HG03097 (cell line): Measurements from ENCODE around the gene CDC20.
"Not testable (repeated sequence)": the region's sequence is repeated elsewhere in the genome, so short reads cannot be mapped to it uniquely, and the experiment has no call there.

Experiments used
- ATAC-seq: cut with Tn5 transposase; IDR thresholded peaks from one replicate; pipeline ENCODE4 v1.9.1; 2021; ENCODE audit not compliant: unreplicated experiment, low FRiP score

Gene CDC20

DNA sequence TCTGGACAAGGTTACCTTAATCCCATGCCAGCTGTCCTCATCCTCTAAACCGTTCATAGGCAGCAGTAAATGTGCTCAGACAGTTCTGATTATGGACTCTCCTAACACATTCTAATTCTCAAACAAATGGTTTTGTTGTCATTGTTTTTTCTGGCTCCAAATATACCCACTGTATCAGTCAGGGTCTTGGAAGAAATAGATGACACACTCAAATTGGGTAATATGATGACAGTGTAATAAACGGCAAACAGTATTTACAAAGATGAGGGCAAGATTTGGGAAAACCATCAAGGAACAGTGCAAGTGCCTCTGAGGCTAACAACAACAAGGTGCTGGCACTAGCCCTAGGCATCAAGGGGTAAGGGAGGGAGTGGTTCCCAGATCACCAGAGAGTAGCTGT, 4.3 kb upstream of the CDC20 start:
- no peak for ATAC-seq

DNA sequence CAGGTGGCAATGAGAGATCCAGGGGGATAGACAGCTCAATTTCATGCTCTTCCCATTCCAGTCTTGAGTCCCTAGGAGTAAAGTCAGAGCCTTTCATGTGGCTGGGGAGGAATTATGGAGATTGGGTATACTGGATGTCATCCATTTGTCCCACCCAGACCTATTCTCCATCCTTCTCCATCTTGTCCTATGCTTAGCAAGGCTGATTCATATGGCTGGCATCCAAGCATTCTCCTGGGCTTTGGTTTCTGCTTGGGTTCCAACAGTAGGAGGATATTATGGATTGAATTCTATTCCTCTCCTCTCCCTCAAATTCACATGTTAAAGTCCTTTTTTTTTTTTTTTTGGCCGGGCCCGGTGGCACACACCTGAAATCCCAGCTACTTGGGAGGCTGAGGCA, 3.8 kb upstream of the CDC20 start:
- no peak for ATAC-seq

DNA sequence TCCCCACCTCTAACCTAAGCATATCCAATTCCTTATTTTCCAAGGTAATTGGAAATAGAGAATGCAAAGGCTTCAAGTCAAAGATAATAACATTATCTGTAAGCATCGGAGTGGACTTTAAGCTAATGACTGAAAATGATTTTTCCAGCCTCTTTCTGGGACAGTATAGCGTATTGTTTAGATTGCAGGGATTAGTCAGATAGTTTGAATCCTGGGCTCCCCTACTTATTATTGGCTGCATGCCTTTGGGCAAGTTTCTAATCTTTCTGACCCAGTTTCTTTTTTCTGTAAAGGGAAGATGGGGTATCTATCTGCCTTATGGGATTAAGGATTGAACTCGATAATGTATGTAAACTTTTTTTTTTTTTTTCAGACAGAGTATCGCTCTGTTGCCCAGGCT, 1.5 kb upstream of the CDC20 start:
- no peak for ATAC-seq

DNA sequence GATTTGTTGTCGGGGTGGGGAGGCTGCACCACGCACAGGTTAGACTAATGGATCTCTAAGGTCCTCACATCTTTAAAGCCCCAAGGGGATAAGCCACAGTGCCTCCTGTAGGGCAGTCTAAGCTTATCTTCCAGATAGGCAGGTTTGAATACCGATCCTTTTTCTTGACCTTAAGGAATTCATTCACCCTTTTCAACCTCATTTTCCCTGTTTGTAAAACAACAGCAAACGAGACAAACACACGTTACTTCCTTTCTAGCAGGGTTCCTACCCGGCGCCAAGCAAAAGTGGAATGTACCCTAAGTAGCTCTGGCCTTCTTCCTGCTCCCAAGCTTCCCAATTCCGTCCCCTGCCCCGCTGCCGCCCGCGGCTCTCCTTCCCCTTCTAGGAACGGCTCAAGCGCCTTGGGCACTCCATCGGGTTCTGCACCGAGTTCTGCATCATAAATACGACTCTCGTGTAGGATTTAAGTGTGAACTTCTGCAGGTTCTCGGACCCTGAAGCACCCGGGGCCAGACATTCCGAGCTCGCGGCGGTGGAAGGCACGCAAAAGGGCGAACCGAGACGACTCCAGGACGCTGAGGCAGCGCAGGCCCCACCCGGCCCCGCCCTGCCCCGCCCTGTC, 548 bp upstream of the CDC20 start:
- peak; percentile 3 for ATAC-seq

DNA sequence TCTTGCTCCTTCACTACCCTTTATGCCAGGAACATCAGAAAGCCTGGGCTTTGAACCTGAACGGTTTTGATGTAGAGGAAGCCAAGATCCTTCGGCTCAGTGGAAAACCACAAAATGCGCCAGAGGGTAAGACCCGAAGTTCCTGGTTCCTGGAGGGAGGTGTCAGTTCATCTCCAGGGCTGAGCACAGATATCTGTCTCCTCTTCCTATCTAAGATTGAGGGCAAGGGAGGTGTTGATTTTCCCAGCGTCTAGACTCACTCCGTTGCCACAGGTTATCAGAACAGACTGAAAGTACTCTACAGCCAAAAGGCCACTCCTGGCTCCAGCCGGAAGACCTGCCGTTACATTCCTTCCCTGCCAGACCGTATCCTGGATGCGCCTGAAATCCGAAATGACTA, 915 bp downstream of the CDC20 start:
- no peak for ATAC-seq

DNA sequence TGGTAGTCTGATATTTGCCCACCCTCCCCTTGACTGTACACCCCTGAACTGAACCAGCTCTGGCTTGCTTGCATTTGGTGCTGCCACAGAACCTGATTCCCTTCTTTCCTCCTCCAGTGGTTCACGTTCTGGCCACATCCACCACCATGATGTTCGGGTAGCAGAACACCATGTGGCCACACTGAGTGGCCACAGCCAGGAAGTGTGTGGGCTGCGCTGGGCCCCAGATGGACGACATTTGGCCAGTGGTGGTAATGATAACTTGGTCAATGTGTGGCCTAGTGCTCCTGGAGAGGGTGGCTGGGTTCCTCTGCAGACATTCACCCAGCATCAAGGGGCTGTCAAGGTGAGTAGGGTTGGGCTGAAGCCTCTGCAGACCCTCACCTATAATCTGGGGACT, 1.8 kb downstream of the CDC20 start:
- ATAC-seq = no peak

DNA sequence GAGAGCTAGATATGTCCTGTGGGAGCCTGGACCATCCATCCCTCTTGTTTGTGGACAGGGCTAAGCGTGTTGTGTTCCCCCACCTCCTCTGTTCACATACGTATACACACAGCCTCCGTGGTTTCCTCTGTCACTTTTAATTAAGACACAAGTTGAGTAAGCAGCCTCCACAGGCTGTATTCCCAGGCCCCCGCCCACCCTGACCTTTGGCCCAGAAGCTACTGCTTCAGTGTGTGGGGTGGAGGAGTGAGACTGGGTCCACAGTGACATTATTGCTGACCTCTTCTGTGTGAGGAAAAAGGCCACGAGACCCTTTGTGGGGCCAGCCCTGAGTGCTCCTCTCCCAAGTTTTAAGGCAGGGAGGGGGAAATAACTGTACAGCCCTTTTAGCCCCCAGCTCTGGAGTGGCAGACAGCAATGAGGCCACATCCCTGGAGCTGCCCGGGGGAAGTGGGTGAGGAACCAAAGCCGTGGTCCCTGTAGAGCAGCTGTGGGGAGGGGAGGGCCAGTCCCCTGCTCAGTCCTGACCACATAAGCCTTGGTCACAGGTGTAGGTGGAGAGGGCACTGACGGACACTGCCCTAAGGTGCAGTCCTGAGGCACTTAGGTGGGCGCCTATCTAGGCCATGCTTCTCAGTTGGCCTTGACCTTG, 4.6 kb downstream of the CDC20 start:
- no peak for ATAC-seq

DNA sequence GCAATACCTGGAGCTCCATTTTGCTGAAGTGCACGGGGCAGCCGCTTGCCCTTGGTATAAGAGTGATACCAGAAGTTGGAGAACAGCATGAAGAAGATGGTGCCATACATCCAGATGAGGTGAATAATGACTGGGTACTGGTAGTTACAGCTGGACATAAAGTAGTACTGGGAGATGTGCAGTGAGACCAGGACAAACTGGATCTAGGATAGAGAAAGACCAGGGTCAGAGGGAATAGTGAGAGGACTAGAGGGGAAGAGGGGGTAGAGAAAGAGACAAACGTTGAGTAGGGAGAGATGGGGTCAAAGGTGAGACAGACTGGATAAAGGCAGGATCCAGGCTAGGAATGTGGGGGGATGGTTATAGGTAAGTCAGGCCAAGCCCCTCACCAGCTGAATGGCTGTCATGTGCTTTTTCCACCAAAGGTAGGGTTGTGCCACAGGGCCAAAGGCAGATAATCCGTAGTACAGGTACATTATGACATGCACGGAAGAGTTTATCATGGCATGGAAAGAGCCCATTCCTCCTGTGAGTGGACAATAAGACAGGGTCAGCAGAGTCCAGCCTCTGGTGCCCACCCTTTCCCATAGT, 5.2 kb downstream of the CDC20 start:
- no peak for ATAC-seq

DNA sequence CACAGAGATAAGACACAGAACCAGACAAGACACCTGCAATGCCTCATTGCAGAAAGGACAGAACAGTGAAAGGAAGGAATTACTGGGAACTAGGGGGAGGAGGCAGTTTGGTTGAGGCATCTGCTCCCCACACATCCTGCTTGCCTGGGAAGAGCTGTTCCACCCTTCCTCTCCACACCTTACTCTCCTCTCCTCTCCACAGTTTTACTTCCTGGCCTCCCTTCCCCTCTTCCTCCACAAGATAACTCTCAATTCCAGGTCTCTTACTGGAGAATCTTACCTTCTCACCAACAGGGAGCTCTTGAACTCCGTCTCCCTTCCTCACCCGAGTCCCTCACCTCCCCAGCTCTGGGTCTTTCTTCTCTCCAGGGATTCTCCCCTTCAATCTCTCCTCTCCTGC, 6.9 kb downstream of the CDC20 start:
- ATAC-seq = no peak

DNA sequence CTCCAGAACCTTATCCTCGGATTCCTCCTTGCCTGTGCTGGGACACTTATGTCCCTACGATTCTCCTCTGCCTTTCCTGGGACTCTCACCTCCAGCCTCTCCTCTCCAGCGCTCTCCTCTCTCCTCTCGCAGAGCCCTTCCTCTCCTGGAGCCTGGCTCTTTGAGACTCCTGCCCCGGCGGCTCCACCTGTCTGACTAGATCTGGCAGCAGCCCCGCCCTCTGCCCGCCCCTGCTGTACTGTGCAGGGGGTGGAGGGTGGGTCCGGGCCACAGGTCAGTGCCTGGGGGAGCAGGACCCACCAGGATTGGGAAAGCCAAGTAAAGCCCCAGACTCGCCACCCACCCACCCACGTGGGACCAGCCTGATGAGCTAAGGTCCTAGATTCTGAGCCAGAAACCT, 7.4 kb downstream of the CDC20 start:
- ATAC-seq = no peak

DNA sequence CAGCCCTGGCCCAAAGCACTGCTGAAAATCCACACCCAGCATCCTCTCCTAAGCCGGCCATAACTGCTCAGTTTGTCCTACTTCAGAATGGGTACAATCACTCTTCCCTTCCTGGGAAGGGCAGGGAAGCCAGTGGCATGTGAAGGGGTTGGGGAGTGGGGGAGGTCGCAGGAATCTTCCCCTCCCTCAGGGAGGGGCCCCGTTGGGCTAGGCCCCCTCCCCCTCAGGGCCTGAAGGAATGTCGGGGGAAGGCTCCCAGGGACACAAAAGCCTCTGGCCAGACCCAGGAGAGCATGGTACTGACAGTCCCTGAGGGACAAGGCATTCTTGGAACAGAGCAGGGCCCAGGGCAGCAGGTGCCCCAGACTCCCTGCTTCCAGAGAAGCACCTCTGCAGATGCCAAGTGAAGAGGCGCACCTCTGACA, 7.8 kb downstream of the CDC20 start:
- no peak for ATAC-seq

DNA sequence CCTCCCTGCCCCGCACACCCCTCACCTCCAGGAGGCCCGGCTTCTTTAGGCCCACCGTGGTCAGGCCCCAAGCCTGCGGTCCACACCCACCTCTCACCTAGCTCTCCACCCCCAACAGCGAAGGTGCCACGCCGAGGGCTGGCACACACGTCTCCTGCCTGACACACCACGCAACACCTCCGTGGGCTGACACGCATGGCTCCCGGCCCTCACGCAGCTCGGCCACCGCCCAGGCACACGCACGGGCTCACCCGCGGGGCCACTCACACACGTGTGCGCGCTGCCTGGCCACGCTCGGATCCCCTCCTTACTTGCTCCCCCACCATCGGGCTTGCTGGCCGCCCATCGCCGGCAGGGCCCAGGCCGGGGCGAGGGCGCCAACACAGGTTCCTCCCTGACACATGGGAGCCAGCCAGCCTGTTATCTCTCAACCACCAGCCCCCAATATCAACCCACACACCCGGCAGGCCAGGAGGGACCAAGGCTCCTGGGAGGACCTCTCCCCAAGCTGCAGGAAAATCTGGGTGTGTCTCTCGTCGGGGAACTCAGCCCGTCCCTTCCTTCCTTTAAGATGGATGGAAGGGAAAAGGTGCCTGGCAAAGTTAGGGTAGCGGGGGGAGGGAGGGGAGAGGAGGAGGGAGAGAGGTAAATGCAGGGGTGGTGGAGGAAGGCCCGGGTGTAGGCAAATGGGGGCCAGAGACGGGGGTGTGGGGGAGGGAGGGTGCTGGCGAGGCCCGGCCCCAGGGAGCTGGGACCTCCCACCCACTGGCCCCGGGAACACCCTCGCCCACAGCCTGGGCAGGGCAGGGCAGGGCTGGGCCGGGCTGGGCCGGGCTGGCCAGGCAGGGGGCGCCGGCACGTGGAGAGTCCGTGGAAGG, 8.5 kb downstream of the CDC20 start:
- peak; percentile 30 for ATAC-seq

DNA sequence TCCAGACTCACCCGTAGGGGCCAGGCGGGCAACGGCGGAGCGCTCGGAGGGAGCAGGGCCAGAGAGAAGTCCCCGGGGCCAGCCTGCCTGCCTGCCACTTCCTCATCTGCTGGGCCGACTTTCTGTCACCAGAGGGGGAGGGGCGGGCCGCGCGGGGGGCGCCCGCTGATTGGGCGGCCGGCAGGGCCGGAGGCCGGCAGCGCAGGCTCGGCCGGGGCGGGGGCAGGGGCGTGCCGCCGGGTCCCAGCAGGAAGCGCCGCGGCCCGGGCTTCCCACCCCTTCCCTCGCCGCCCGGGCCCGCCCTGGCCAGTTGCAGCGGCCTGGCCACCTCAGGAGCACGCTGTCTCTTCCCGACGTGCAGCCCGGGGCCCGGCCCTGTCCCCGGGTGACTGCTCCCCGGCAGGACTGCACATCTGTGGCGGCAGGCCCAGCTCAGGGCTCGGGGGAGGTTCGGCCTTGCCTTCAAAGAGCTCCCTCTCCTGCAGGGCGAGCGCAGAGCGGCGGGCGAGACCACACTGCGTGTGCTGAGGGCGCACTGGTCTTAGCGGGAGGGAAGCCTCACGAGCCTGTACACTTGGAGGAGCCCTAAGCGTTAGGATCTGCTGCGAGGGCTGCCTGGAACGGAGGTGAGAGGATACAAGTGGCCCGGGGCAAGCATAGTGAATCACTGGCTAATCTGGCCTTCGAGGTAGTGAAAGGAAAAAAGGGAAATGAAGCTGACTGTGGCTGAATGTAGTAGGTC, 9.3 kb downstream of the CDC20 start, which contains the start of gene ELOVL1:
TSS of gene ELOVL1 (minus strand) at position 108 of the 742 bp plus-strand sequence. CDS start 2,402 bp downstream, outside the sequence.
- ATAC-seq = peak; percentile 68

DNA sequence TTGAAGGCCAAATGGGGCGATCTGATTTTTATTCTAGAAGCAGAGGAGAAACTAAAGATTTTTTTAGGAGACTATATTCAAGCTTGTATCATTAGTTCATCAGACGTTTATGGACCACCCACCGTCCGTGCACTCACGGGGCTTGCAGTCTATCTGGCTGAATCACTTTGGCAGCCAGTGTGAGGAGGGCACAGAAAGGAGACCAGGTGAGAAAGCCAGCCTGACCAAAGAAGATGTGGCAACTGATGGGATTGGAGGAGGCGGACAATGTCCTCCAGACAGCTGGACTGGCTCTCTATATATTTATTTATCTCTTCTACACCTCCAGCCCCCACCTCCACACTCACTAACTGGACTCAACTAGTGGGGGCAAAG, 9.9 kb downstream of the CDC20 start:
- ATAC-seq = no peak

DNA sequence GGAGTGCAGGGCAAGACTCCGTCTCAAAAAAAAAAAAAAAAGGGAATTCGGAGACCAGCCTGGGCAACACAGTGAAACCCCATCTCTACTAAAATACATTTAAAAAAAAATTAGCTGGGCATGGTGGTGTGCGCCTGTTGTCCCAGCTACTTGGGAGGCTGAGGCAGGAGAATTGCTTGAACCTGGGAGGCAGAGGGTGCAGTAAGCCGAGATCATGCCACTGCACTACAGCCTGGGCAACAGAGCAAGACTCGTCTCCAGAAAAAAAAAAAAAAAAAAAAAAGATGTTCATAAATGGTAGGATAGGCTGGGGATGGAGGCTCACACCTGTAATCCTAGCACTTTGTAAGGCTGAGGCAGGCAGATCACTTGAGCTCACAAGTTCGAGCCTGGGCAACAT, 11.0 kb downstream of the CDC20 start:
- not testable (repeated sequence) for ATAC-seq

DNA sequence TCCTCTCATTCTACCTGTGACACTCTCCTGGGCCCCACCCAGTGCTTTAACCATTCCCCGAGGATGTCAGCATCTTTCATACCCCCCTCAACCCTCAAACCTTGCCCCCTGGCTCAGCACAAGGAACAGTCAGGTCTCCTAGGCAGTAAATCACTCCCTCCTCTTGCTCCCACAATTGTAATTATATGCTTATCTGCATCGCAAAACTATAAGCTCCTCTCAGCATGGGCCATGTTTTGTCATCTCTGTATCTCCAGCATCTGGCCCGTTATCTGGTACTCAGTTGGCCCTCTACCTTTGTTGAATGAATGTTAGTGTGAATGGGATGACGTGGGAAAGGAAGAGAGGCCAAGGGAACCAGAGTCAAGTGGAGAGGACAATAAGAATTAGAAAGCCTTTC, 11.8 kb downstream of the CDC20 start:
- ATAC-seq = no peak

DNA sequence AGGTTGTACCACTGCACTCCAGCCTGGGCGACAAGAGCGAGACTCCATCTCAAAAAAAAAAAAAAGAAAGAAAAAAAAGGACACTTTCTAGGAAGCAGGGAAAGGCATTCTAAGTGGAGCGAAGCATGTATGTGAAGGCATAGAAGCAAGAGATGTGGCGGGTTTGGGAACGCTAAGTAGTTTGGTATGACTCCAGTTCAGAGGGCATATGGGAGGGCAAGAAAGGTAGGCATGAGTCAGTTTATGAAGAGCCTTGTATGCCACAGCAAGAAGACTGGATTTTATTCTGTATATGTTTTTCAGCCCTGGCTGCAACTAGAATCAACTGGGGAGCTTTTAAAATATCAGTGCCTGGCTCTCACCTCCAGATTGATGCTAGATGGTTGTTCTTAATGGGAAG, 13.4 kb downstream of the CDC20 start:
- no peak for ATAC-seq

DNA sequence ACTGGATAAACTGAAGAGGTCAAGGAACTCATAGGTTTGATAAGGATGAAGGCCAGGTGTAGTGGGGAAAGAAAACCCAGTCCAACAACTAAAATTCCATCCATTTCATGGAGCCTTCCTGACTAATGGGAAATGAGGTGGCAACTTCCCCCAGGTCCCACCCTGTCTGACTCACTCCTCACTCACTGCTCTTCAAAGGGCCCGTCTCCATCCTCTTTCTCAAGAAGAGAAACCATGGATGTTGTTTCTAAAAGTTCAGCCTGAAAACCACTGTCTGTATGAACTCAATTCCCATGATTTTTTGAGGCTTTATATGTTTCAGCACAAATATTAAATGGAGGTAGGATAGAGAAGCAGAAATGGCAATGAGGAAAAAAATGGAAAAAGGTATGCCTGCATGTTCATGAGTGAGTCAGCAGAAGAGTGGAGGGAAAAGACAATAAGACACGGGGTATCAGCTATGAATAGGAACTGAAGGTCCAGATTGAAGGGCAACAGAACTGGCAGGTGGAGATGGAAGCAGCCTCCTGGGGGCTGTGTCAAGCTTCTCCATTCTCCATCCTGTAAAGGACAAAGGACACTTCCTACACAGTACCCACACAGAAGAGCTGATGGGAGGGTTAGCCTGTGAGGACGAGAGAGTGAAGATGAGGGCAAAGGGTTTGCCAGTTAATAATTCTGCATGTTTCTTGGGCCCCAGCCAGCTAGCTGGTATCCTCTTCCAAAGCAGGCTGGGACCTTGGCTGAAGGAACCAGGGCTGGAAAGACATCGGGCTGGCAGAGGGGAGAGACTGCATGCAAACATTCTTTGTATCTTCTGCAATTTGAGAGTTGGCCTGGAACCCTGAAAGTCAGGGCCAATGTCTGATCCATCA, 14.5 kb downstream of the CDC20 start:
- ATAC-seq = no peak

DNA sequence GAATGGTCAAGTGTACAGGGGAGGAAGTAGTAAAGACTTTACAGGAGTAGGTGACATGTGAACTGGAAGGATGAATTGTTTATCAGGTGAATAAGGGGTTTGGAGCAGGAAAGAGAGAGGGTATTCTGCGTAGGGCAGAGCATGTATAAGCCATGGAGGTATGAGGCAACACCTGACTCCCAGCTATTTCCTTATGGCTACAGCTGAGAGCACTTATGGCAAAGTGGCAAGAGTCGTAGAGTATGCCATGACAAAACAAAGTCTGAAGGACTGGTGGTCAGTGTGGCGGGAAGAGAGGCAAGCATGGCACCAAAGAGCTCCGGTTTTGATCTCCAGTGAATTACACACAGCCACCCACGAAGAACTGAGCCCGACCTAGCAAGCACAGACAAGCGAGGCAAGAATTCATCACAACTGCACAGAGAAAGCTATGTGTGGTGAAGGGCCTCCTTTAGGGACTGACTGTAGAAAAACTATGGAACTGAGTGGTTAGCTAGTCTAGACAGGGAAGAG, 18.0 kb downstream of the CDC20 start:
- no peak for ATAC-seq
